H1 (cell line): Measurements from ENCODE around the gene MYBPC1. TPM values are rescaled to one million over a fixed set of nuclear protein-coding genes. Genes with fewer than 3 reads are reported as not detected.
A peak's percentile ranks its signal among the peaks of the same experiment; 100 is the strongest.

Experiments used
- CTCF ChIA-PET: fragments of 300-600 bp; sonication (Branson Sonifier 250); formaldehyde crosslinking; loops from one replicate; lab custom pipeline; 2021; ENCODE audit not compliant: partially characterized antibody; lab: Charles Lee
- POLR2A ChIA-PET: fragments of 300-600 bp; sonication (Branson Sonifier 250); formaldehyde crosslinking; loops from one replicate; lab custom pipeline; 2021; ENCODE audit warnings: inconsistent platforms; ENCODE audit not compliant: partially characterized antibody; lab: Charles Lee
- DNase-seq, 2 experiments: peaks; one replicate each; pipeline versions ENCODE4 v3.0.0 to v3.0.0-alpha.2; 2010 to 2022; ENCODE audit warnings: low spot score in 2 of 2, low read depth in 1 of 2, mixed read lengths in 1 of 2
- FAIRE-seq: peaks from 2 replicates; lab custom pipeline; 2011; peaks lifted over from hg19 to GRCh38; lab: Jason Lieb, UNC
- H2AFZ ChIP-seq: 2 replicates; pipeline ENCODE4 v1.8.1; 2012; ENCODE audit warnings: low read length, inconsistent platforms
- H2AK5ac ChIP-seq: 2 replicates; pipeline ENCODE4 v1.6.1; 2013; ENCODE audit warnings: low read depth, low read length
- H2BK120ac ChIP-seq: replicated peaks from 2 replicates; pipeline ENCODE3; 2013; ENCODE audit warnings: low read depth, low read length, inconsistent platforms
- H2BK12ac ChIP-seq: 2 replicates; pipeline ENCODE4 v1.6.1; 2013; ENCODE audit warnings: low read depth, low read length
- H2BK15ac ChIP-seq: 2 replicates; pipeline ENCODE4 v1.6.1; 2013; ENCODE audit warnings: low read length
- H2BK20ac ChIP-seq: 2 replicates; pipeline ENCODE4 v1.6.1; 2013; ENCODE audit warnings: low read length
- H2BK5ac ChIP-seq: 2 replicates; pipeline ENCODE4 v1.6.1; 2013; ENCODE audit warnings: low read depth, low read length
- H3K14ac ChIP-seq: 2 replicates; pipeline ENCODE4 v1.6.1; 2013; ENCODE audit warnings: inconsistent platforms; ENCODE audit not compliant: insufficient read length
- H3K18ac ChIP-seq: 2 replicates; pipeline ENCODE4 v1.6.1; 2013; ENCODE audit warnings: low read length; ENCODE audit errors: extremely low read depth
- H3K23ac ChIP-seq: 2 replicates; pipeline ENCODE4 v1.6.1; 2013; ENCODE audit warnings: inconsistent platforms; ENCODE audit not compliant: insufficient read length
- H3K23me2 ChIP-seq: 2 replicates; pipeline ENCODE4 v1.6.1; 2013; ENCODE audit warnings: low read depth, low read length
- H3K27ac ChIP-seq: 2 replicates; pipeline ENCODE4 v1.6.1; 2011; ENCODE audit warnings: low read depth, low read length, inconsistent platforms
- H3K27me3 ChIP-seq, 4 experiments: replicated peaks in 1 of 4; 1 replicate in 1 of 4; 2 replicates in 3 of 4; pipeline versions ENCODE4 v1.6.1 to v1.8.1; 2011 to 2013; ENCODE audit warnings: low read length in 3 of 4, mild to moderate bottlenecking in 3 of 4, inconsistent platforms in 2 of 4, mixed read lengths in 2 of 4, moderate library complexity in 1 of 4; ENCODE audit not compliant: control insufficient read depth in 3 of 4, insufficient read depth in 3 of 4; ENCODE audit errors: extremely low read depth in 1 of 4
- H3K36me3 ChIP-seq, 4 experiments: 2 replicates each; pipeline versions ENCODE4 v1.6.1 to v1.8.1; 2011 to 2013; ENCODE audit warnings: mild to moderate bottlenecking in 4 of 4, low read length in 3 of 4, moderate library complexity in 2 of 4, control low read depth in 1 of 4, inconsistent platforms in 1 of 4; ENCODE audit not compliant: insufficient read depth in 4 of 4, control insufficient read depth in 2 of 4
- H3K4ac ChIP-seq: replicated peaks from 2 replicates; pipeline ENCODE3; 2013; ENCODE audit warnings: low read length, low read depth, mixed read lengths, inconsistent platforms; ENCODE audit not compliant: insufficient read length
- H3K4me1 ChIP-seq, 4 experiments: replicated peaks in 1 of 4; 1 replicate in 1 of 4; 2 replicates in 3 of 4; pipeline versions ENCODE4 v1.6.1 to v1.8.1; 2011 to 2013; ENCODE audit warnings: low read length in 3 of 4, inconsistent platforms in 2 of 4, mixed read lengths in 1 of 4; ENCODE audit not compliant: insufficient read depth in 4 of 4, control insufficient read depth in 3 of 4
- H3K4me2 ChIP-seq, 2 experiments: 2 replicates each; pipeline versions ENCODE4 v1.6.1 to v1.8.1; 2011 to 2013; ENCODE audit warnings: low read depth in 2 of 2, low read length in 2 of 2, control low read depth in 1 of 2, inconsistent platforms in 1 of 2, mild to moderate bottlenecking in 1 of 2; ENCODE audit not compliant: insufficient read depth in 1 of 2
- H3K4me3 ChIP-seq, 4 experiments: fragments of 200-600, 300-600 bp in 1 of 4; sonication (generic), shearing (Covaris generic), sonication (Bioruptor Twin) in 1 of 4; 2 replicates each; pipeline versions ENCODE4 v1.5.1 to v1.8.1; 2011 to 2016; ENCODE audit warnings: low read length in 4 of 4, low read depth in 3 of 4, control low read depth in 2 of 4, inconsistent platforms in 2 of 4, mild to moderate bottlenecking in 2 of 4, mixed read lengths in 1 of 4, moderate library complexity in 1 of 4; ENCODE audit not compliant: insufficient read depth in 2 of 4; ENCODE audit errors: extremely low read depth in 1 of 4
- H3K56ac ChIP-seq: replicated peaks from 2 replicates; pipeline ENCODE3; 2013; ENCODE audit warnings: low read depth, mild to moderate bottlenecking, mixed read lengths, low read length, inconsistent platforms; ENCODE audit not compliant: insufficient read length
- H3K79me1 ChIP-seq: 2 replicates; pipeline ENCODE4 v1.6.1; 2013; ENCODE audit warnings: low read depth, low read length, control low read depth
- H3K79me2 ChIP-seq, 2 experiments: 2 replicates each; pipeline versions ENCODE4 v1.6.1 to v1.8.1; 2012 to 2013; ENCODE audit warnings: low read length in 2 of 2, mild to moderate bottlenecking in 2 of 2, inconsistent platforms in 1 of 2; ENCODE audit not compliant: insufficient read depth in 2 of 2, control insufficient read depth in 1 of 2
- H3K9ac ChIP-seq, 4 experiments: replicated peaks in 1 of 4; 1 replicate in 1 of 4; 2 replicates in 3 of 4; pipeline versions ENCODE4 v1.6.1 to v1.8.1; 2011 to 2013; ENCODE audit warnings: low read depth in 3 of 4, low read length in 3 of 4, control low read depth in 2 of 4, mild to moderate bottlenecking in 2 of 4, moderate library complexity in 2 of 4, inconsistent platforms in 1 of 4; ENCODE audit errors: extremely low read depth in 1 of 4
- H3K9me3 ChIP-seq, 2 experiments: 2 replicates each; pipeline versions ENCODE4 v1.6.1 to v1.8.1; 2012 to 2013; ENCODE audit warnings: mild to moderate bottlenecking in 2 of 2, moderate library complexity in 2 of 2, control low read depth in 1 of 2, inconsistent platforms in 1 of 2, low read depth in 1 of 2, low read length in 1 of 2, mixed read lengths in 1 of 2; ENCODE audit not compliant: insufficient read depth in 2 of 2
- H4K20me1 ChIP-seq, 2 experiments: replicated peaks in 1 of 2; 2 replicates each; pipeline versions ENCODE3 to v1.8.1; 2011 to 2013; ENCODE audit warnings: inconsistent platforms in 2 of 2, low read length in 2 of 2, mild to moderate bottlenecking in 1 of 2; ENCODE audit not compliant: insufficient read depth in 2 of 2, control insufficient read depth in 1 of 2
- H4K5ac ChIP-seq: 2 replicates; pipeline ENCODE4 v1.6.1; 2013; ENCODE audit warnings: low read length, low read depth, mixed read lengths, inconsistent platforms; ENCODE audit not compliant: insufficient read length
- H4K8ac ChIP-seq: 2 replicates; pipeline ENCODE4 v1.8.0; 2013; ENCODE audit warnings: mild to moderate bottlenecking, moderate library complexity, low read length, inconsistent platforms; ENCODE audit not compliant: insufficient read depth; ENCODE audit errors: extremely low read depth
- H4K91ac ChIP-seq: replicated peaks from 2 replicates; pipeline ENCODE3; 2013; ENCODE audit warnings: low read length, mixed read lengths, inconsistent platforms; ENCODE audit not compliant: insufficient read length
- CREB1 ChIP-seq: IDR thresholded peaks from 2 replicates; pipeline ENCODE4 v1.6.1; 2012; ENCODE audit warnings: inconsistent platforms
- EGR1 ChIP-seq: IDR thresholded peaks from 2 replicates; pipeline ENCODE4 v1.6.1; 2011; ENCODE audit warnings: low read depth, low read length, borderline replicate concordance
- FOSL1 ChIP-seq: IDR thresholded peaks from 2 replicates; pipeline ENCODE4 v1.6.1; 2011; ENCODE audit warnings: mild to moderate bottlenecking, low read depth, low read length, moderate library complexity; ENCODE audit not compliant: insufficient read depth
- GTF2F1 ChIP-seq: IDR thresholded peaks from 2 replicates; pipeline ENCODE4 v1.6.1; 2012; ENCODE audit warnings: low read depth, low read length, improper control_type of control experiment, borderline replicate concordance
- POLR2AphosphoS5 ChIP-seq: IDR thresholded peaks from 2 replicates; pipeline ENCODE4 v1.6.1; 2011; ENCODE audit warnings: low read depth, low read length
- RBBP5 ChIP-seq: IDR thresholded peaks from 2 replicates; pipeline ENCODE4 v1.7.1; 2012; ENCODE audit warnings: low read depth, mild to moderate bottlenecking, inconsistent platforms, low read length, moderate library complexity, borderline replicate concordance
- SIX5 ChIP-seq: IDR thresholded peaks from 2 replicates; pipeline ENCODE4 v1.6.1; 2011; ENCODE audit warnings: mild to moderate bottlenecking, low read depth, low read length
- SP2 ChIP-seq: IDR thresholded peaks from 2 replicates; pipeline ENCODE4 v1.6.1; 2012; ENCODE audit warnings: mild to moderate bottlenecking, low read length, inconsistent platforms
- SUZ12 ChIP-seq: fragments of 200-600 bp; sonication (generic); IDR thresholded peaks from 2 replicates; pipeline ENCODE4 v1.6.1; 2012; ENCODE audit warnings: mild to moderate bottlenecking, inconsistent platforms, low read length, moderate library complexity, mixed read lengths
- TAF7 ChIP-seq: optimal IDR thresholded peaks from 2 replicates; pipeline ENCODE3; 2011; ENCODE audit warnings: low read depth, mild to moderate bottlenecking, inconsistent platforms, low read length, moderate library complexity, borderline replicate concordance
- TBP ChIP-seq: IDR thresholded peaks from 2 replicates; pipeline ENCODE4 v1.6.1; 2011; ENCODE audit warnings: low read depth, low read length, improper control_type of control experiment
- WGBS, 2 experiments: shearing (Covaris generic) in 1 of 2; methylation state at CpG; one replicate each; pipeline versions ENCODE4 v1.1.6 to v1.1.7; 2013 to 2015; ENCODE audit warnings: low lambda C conversion rate in 2 of 2, mixed read lengths in 2 of 2, inconsistent platforms in 1 of 2, low coverage in 1 of 2, missing lambda C conversion rate in 1 of 2; ENCODE audit not compliant: insufficient replicate concordance in 2 of 2, insufficient coverage in 1 of 2, insufficient read length in 1 of 2; ENCODE audit errors: extremely low coverage in 1 of 2, missing lambda C conversion rate in 1 of 2; 5-methylcytosine and 5-hydroxymethylcytosine counted together
- polyA plus RNA-seq, 7 experiments: library from polyadenylated mRNA; depleted of rRNA in 3 of 7; stranded (reverse) in 5 of 7; unstranded in 2 of 7; fragments of >200 nt in 5 of 7; fragments of 200-250 nt in 2 of 7; gene quantifications; 1 replicate in 5 of 7; 2 replicates in 1 of 7; 4 replicates in 1 of 7; pipeline versions ENCODE4 v1.2.1 to v1.2.3, GENCODE V29; 2011 to 2013; ENCODE audit warnings: missing spikeins in 2 of 7, mixed read lengths in 2 of 7
- total RNA-seq: library from RNA; stranded (reverse); fragmentation: NEBNext Ultra II Directional; extraction: Animal tissue kit (Norgen Biotek cat#: 25700); gene quantifications from 2 replicates; pipeline ENCODE4 v1.2.1, GENCODE V29; 2021
- TF ChIP-seq, protein P1 (sequence below): IDR thresholded peaks from 2 replicates; pipeline ENCODE4 v1.6.1; 2011; ENCODE audit warnings: low read length, improper control_type of control experiment

The MYBPC1 gene
- total and polyA plus RNA-seq, 2 of the 8 experiments (the other 6 are each of a cell fraction or from before 2014, with no cell fraction given): not detected

DNA sequence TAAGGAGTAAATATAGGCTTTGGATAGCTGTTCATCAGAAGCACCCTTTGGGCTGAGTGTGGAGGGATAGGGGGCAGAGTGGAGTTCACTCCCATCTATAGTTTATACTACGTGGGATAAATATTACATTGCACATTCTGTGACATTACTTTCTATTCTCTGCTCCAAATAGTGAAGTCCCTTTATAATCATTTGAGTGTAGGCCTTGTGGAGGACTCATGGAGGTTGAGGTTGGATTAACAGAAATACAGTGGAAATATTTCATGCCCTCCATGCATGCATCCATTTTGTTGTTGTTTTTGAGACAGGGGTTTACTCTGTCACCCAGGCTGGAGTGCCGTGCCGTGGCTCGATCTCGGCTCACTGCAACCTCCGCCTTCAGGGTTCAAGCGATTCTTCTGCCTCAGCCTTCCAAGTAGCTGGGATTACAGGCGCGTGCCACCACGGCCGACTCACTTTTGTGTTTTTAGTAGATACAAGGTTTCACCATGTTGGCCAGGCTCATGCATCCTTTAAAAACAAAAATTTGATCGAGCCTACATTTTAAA is 104.1 kb downstream of the MYBPC1 start:
- H3K36me3 ChIP-seq: no peaks in the 10 kb centered on the region
- H4K91ac ChIP-seq: no peak overlapping the region
- H3K79me1 ChIP-seq: no peaks in the 10 kb centered on the region
- H3K18ac ChIP-seq: no peak overlapping the region
- FAIRE-seq: no peak
- H2BK15ac ChIP-seq: no peak overlapping the region
- H3K4me2 ChIP-seq: peak overlapping the region; percentile 86 to 89; a peak in 3 of 4 replicates
- H3K56ac ChIP-seq: no peak overlapping the region
- H3K23ac ChIP-seq: no peak overlapping the region
- H3K4me1 ChIP-seq: peaks cover 2 to 6% (median 3%) of the 10 kb centered on the region in 4 experiments; a peak in 5 of 7 replicates
- no peak for DNase-seq
- no peak overlapping the region for H4K5ac ChIP-seq
- H3K4me3 ChIP-seq: peak overlapping the region in 3 of 4 experiments; percentile 62 to 70 (median 63); a peak in 4 of 8 replicates
- 86% methylated on average over 12 of the region's 12 CpGs; no CpG with 5 or more reads in 1 of the 2 experiments for WGBS, 2 experiments
- H3K27ac ChIP-seq: no peak overlapping the region
- H3K4ac ChIP-seq: peak overlapping the region; percentile 21
- H2BK120ac ChIP-seq: no peak overlapping the region
- ChIA-PET POLR2A (no interaction called here), CTCF (interaction anchor here (0.6 to 1.5 kb wide), 5 partner anchors 9 to 130 kb away, joined by 3 to 6 read pairs (median 3); no protein-coding TSS in a partner anchor)
- H3K14ac ChIP-seq: no peak overlapping the region
- peaks cover 2 to 18% (median 12%) of the 10 kb centered on the region in 4 experiments for H3K27me3 ChIP-seq
- no peak overlapping the region for H2BK12ac ChIP-seq
- H2BK5ac ChIP-seq: no peak overlapping the region
- H2AFZ ChIP-seq: no peak overlapping the region
- no peak overlapping the region for H2AK5ac ChIP-seq
- H3K23me2 ChIP-seq: peaks cover 11% of the 10 kb centered on the region; the same call in 1 of the 2 replicates
- 0 out of 4 replicates have a peak, but pooled peaks cover 0 to 10% of the 10 kb centered on the region in 2 experiments for H3K79me2 ChIP-seq
- no peak overlapping the region for H3K9ac ChIP-seq
- no peak overlapping the region for H4K8ac ChIP-seq
- H3K9me3 ChIP-seq: no peaks in the 10 kb centered on the region
- no peak overlapping the region for H2BK20ac ChIP-seq
- H4K20me1 ChIP-seq: no peaks in the 10 kb centered on the region
- no peak for TF ChIP-seq SP2
- TF ChIP-seq TAF7: no peak
- no peak for TF ChIP-seq EGR1
- TF ChIP-seq, protein P1, sequence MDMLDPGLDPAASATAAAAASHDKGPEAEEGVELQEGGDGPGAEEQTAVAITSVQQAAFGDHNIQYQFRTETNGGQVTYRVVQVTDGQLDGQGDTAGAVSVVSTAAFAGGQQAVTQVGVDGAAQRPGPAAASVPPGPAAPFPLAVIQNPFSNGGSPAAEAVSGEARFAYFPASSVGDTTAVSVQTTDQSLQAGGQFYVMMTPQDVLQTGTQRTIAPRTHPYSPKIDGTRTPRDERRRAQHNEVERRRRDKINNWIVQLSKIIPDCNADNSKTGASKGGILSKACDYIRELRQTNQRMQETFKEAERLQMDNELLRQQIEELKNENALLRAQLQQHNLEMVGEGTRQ: no peak
- no peak for TF ChIP-seq CREB1
- TF ChIP-seq TBP: no peak
- TF ChIP-seq POLR2AphosphoS5: no peak
- no peak for TF ChIP-seq SIX5
- no peak for TF ChIP-seq RBBP5
- no peak for TF ChIP-seq GTF2F1
- TF ChIP-seq SUZ12: no peak
- no peak for TF ChIP-seq FOSL1
